GM12878 (cell line): ENCODE results near the gene PTGR2. TPM values are rescaled to one million over a fixed set of nuclear protein-coding genes. Genes with fewer than 3 reads are reported as not detected.

Source experiments
- ATAC-seq: fragments of 200-7000 bp; cut with Tn5 transposase; 3 replicates; pipeline ENCODE4 v1.9.1; 2020; ENCODE audit warnings: mild to moderate bottlenecking, moderate library complexity
- BruUV-seq: library from RNA; stranded (reverse); fragments of 400-500 nt; replicated peaks from 2 replicates; lab custom pipeline; 2021; lab: Mats Ljungman, UMichigan
- CTCF ChIA-PET: fragments of 300-600 bp; sonication (Branson Sonifier 250); formaldehyde crosslinking; extraction: SDS; loops from one replicate; lab custom pipeline; 2021; ENCODE audit warnings: inconsistent platforms; lab: Yijun Ruan, JAX
- POLR2A ChIA-PET: fragments of 350-600 bp; formaldehyde crosslinking; extraction: SDS; loops from one replicate; lab custom pipeline; 2021; ENCODE audit warnings: inconsistent platforms; lab: Charles Lee
- RAD21 ChIA-PET: fragments of 300-600 bp; sonication (Branson Sonifier 250); formaldehyde crosslinking; loops from one replicate; lab custom pipeline; 2023; ENCODE audit warnings: antibody characterized with exemption; ENCODE audit not compliant: unreplicated experiment; lab: Charles Lee
- SMC1A ChIA-PET: fragments of 300-600 bp; sonication (Branson Sonifier 250); formaldehyde crosslinking; loops from one replicate; lab custom pipeline; 2023; ENCODE audit not compliant: unreplicated experiment, uncharacterized antibody; lab: Charles Lee
- DNase-seq: peaks from one replicate; pipeline ENCODE4 v3.0.0-alpha.2; 2011; ENCODE audit warnings: low read depth, low spot score
- FAIRE-seq: peaks from 3 replicates; lab custom pipeline; 2011; peaks lifted over from hg19 to GRCh38; lab: Jason Lieb, UNC
- H2AFZ ChIP-seq: 2 replicates; pipeline ENCODE4 v1.6.0; 2011; ENCODE audit warnings: low read depth, low read length, control low read depth; ENCODE audit not compliant: control insufficient read depth
- H3K27ac ChIP-seq: 2 replicates; pipeline ENCODE4 v1.5.1; 2011; ENCODE audit warnings: control low read depth; ENCODE audit not compliant: control insufficient read depth, insufficient read depth
- H3K27me3 ChIP-seq, 2 experiments: replicated peaks in 1 of 2; 2 replicates each; pipeline versions ENCODE4 v1.6.0 to v1.6.1; 2011; ENCODE audit warnings: low read length in 1 of 2; ENCODE audit not compliant: control insufficient read depth in 2 of 2, insufficient read depth in 2 of 2
- H3K36me3 ChIP-seq, 2 experiments: 2 replicates each; pipeline ENCODE4 v1.5.1; 2011; ENCODE audit warnings: low read length in 1 of 2; ENCODE audit not compliant: control insufficient read depth in 2 of 2, insufficient read depth in 2 of 2
- H3K4me1 ChIP-seq: 2 replicates; pipeline ENCODE4 v1.6.1; 2011; ENCODE audit warnings: mild to moderate bottlenecking, low read length, moderate library complexity, mixed read lengths; ENCODE audit not compliant: control insufficient read depth, insufficient read depth
- H3K4me2 ChIP-seq: 2 replicates; pipeline ENCODE4 v1.6.0; 2011; ENCODE audit warnings: control low read depth; ENCODE audit not compliant: control insufficient read depth, insufficient read depth
- H3K4me3 ChIP-seq: fragments of 200-600 bp; sonication (generic); 2 replicates; pipeline ENCODE4 v1.5.1; 2016
- H3K79me2 ChIP-seq: 2 replicates; pipeline ENCODE4 v1.6.0; 2011; ENCODE audit warnings: low read length; ENCODE audit not compliant: control insufficient read depth, insufficient read depth
- H3K9ac ChIP-seq: 2 replicates; pipeline ENCODE4 v1.8.0; 2011; ENCODE audit warnings: low read length, control low read depth, mixed read lengths; ENCODE audit not compliant: control insufficient read depth, insufficient read depth
- H3K9me3 ChIP-seq: replicated peaks from 3 replicates; pipeline ENCODE4 v1.5.1; 2011; ENCODE audit warnings: mild to moderate bottlenecking, low read length; ENCODE audit not compliant: control insufficient read depth, insufficient read depth
- H4K20me1 ChIP-seq: 2 replicates; pipeline ENCODE4 v1.6.0; 2011; ENCODE audit not compliant: control insufficient read depth, insufficient read depth
- BACH1 ChIP-seq: fragments of 450-650 bp; IDR thresholded peaks from 2 replicates; pipeline ENCODE4 v1.6.1; 2017; ENCODE audit warnings: mild to moderate bottlenecking, borderline replicate concordance
- CBFB ChIP-seq: IDR thresholded peaks from 2 replicates; pipeline ENCODE4 v1.6.1; 2016; ENCODE audit warnings: antibody characterized with exemption, low read depth
- CHD2 ChIP-seq: IDR thresholded peaks from 2 replicates; pipeline ENCODE4 v1.6.1; 2011; ENCODE audit warnings: low read depth, low read length, improper control_type of control experiment, borderline replicate concordance
- EZH2 ChIP-seq: IDR thresholded peaks from 2 replicates; pipeline ENCODE4 v1.6.1; 2012; ENCODE audit warnings: low read depth, mild to moderate bottlenecking, control low read depth, inconsistent platforms, low read length, borderline replicate concordance; ENCODE audit not compliant: control insufficient read depth
- IKZF2 ChIP-seq, 2 experiments: fragments of 450-650 bp; IDR thresholded peaks; 2 replicates each; pipeline ENCODE4 v1.6.1; 2017; ENCODE audit warnings: mild to moderate bottlenecking in 2 of 2, moderate library complexity in 2 of 2
- JUNB ChIP-seq: IDR thresholded peaks from 2 replicates; pipeline ENCODE4 v1.6.1; 2016; ENCODE audit warnings: antibody characterized with exemption, mild to moderate bottlenecking
- KLF5 ChIP-seq: fragments of 450-650 bp; IDR thresholded peaks from 2 replicates; pipeline ENCODE4 v1.6.1; 2014; ENCODE audit warnings: mild to moderate bottlenecking; ENCODE audit not compliant: partially characterized antibody
- NFYA ChIP-seq: IDR thresholded peaks from 2 replicates; pipeline ENCODE4 v1.6.1; 2011; ENCODE audit warnings: low read depth, mild to moderate bottlenecking, low read length, improper control_type of control experiment, borderline replicate concordance
- NFYB ChIP-seq: IDR thresholded peaks from 2 replicates; pipeline ENCODE4 v1.6.1; 2011; ENCODE audit warnings: low read depth, mild to moderate bottlenecking, low read length, improper control_type of control experiment, moderate library complexity; ENCODE audit not compliant: insufficient read depth
- NR2F1 ChIP-seq: fragments of 450-650 bp; conservative IDR thresholded peaks from 2 replicates; pipeline ENCODE4 v1.6.1; 2017; ENCODE audit warnings: mild to moderate bottlenecking
- RAD21 ChIP-seq: IDR thresholded peaks from 2 replicates; pipeline ENCODE4 v1.6.1; 2011; ENCODE audit warnings: mild to moderate bottlenecking, low read depth, low read length, moderate library complexity; ENCODE audit not compliant: insufficient read depth
- RELA ChIP-seq: fragments of 450-650 bp; IDR thresholded peaks from 2 replicates; pipeline ENCODE4 v1.8.0; 2014; ENCODE audit warnings: borderline replicate concordance; ENCODE audit not compliant: partially characterized antibody
- WRNIP1 ChIP-seq: IDR thresholded peaks from 2 replicates; pipeline ENCODE4 v1.6.1; 2011; ENCODE audit warnings: low read depth, low read length, improper control_type of control experiment, borderline replicate concordance
- ZNF207 ChIP-seq: fragments of 450-650 bp; IDR thresholded peaks from 2 replicates; pipeline ENCODE4 v1.6.1; 2014; ENCODE audit warnings: antibody characterized with exemption, mild to moderate bottlenecking, borderline replicate concordance
- ZNF274 ChIP-seq: IDR thresholded peaks from one replicate; pipeline ENCODE4 v1.8.0; 2011; ENCODE audit not compliant: insufficient read length, insufficient read depth
- WGBS: methylation state at CpG from one replicate; pipeline ENCODE4 v1.1.6; 2016; ENCODE audit warnings: low lambda C conversion rate; ENCODE audit not compliant: insufficient replicate concordance, insufficient coverage; ENCODE audit errors: missing lambda C conversion rate; 5-methylcytosine and 5-hydroxymethylcytosine counted together
- in situ Hi-C: fragments of 300-500 bp; cut with MboI; formaldehyde crosslinking; loops from 9 replicates; pipeline ENCODE4 v1.14.3; 2018; ENCODE audit warnings: mixed read lengths
- intact Hi-C: fragments of 100-400 bp; cut with micrococcal nuclease; formaldehyde crosslinking; loops from one replicate; pipeline ENCODE4 v1.14.2; 2022; ENCODE audit not compliant: unreplicated experiment
- polyA plus RNA-seq, 11 experiments: library from polyadenylated mRNA; depleted of rRNA in 4 of 11; unstranded in 6 of 11; stranded (reverse) in 5 of 11; fragments of >200 nt; fragmentation: Nextera tagmentation in 4 of 11; fragmentation: Illumina TruSeq in 1 of 11; extraction: Ambion mirVana in 4 of 11; extraction: Trizol in 1 of 11; gene quantifications; 1 replicate in 1 of 11; 2 replicates in 10 of 11; pipeline versions ENCODE4 v1.2.1 to v1.2.3, GENCODE V29; 2011 to 2016; ENCODE audit warnings: inconsistent platforms in 2 of 11, missing spikeins in 2 of 11, low read depth in 1 of 11
- total RNA-seq, 4 experiments: library from RNA; depleted of rRNA in 3 of 4; stranded (reverse); fragments of >200 nt in 3 of 4; fragmentation: Illumina TruSeq in 1 of 4; extraction: Trizol in 1 of 4; gene quantifications; 2 replicates each; pipeline versions ENCODE4 v1.2.1 to v1.2.3, GENCODE V29; 2013 to 2021
- TF ChIP-seq, protein P1 (sequence below): fragments of 450-650 bp; IDR thresholded peaks from 2 replicates; pipeline ENCODE4 v1.6.1; 2017; ENCODE audit warnings: low read depth, mild to moderate bottlenecking, moderate library complexity
- TF ChIP-seq, protein P2 (sequence below): fragments of 450-650 bp; IDR thresholded peaks from 2 replicates; pipeline ENCODE4 v1.6.1; 2017; ENCODE audit warnings: mild to moderate bottlenecking
- TF ChIP-seq, protein P3 (sequence below): fragments of 450-650 bp; formaldehyde crosslinking; IDR thresholded peaks from 2 replicates; pipeline ENCODE4 v1.5.0; 2022; ENCODE audit warnings: mild to moderate bottlenecking, missing genetic modification characterization

PTGR2 gene
- total and polyA plus RNA-seq, 10 of the 15 experiments (the other 5 are each of a cell fraction or from before 2014, with no cell fraction given): 3.3 to 12.8 (median 8.4) TPM

DNA sequence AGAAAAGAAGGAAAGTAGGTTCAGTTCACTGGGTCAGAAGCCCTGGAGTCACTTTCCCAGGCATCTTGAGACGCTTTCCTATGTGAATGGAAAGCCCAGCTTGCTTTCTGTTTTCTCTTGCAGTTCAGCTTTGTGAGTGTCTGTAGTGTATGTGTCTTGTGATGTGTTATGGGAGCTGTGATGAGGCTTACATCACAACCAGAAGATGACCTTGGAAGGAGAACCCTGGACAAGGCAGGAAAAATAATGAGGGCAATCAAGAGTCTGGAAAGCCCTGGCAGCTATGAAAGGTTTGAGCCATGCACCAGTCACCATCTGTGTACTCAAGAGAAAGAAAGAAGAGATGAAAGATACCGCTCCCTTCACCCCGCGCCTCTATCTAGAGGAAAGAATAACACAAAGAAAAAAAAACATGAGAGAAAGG, 35.2 kb upstream of the PTGR2 start:
- no TSS peak for BruUV-seq
- no peak for DNase-seq
- CTCF ChIA-PET: interaction anchor here (1.4 to 15.7 kb wide), 3 partner anchors 10 to 66 kb away, joined by 3 to 288 read pairs (median 11); a partner anchor contains a TSS

More for the DNA sequence above, 35.2 kb upstream of the PTGR2 start:
- Histone ChIP-seq H2AFZ (no peak overlapping the region), H3K4me3 (no peak overlapping the region), H3K9ac (no peak overlapping the region), H3K79me2 (no peaks in the 10 kb centered on the region), H3K9me3 (no peaks in the 10 kb centered on the region), H3K4me1 (no peaks in the 10 kb centered on the region), H3K27me3 (no peaks in the 10 kb centered on the region), H4K20me1 (no peaks in the 10 kb centered on the region), H3K4me2 (no peak overlapping the region), H3K27ac (no peak overlapping the region), H3K36me3 (no peaks in the 10 kb centered on the region)
- FAIRE-seq: no peak
- in situ Hi-C loops: no loop called here
- intact Hi-C loops: no loop called here
- SMC1A ChIA-PET: interaction anchor here (0.6 to 1.5 kb wide), 3 partner anchors 28 to 88 kb away, joined by 3 to 4 read pairs (median 3); no protein-coding TSS in a partner anchor
- TF ChIP-seq, protein P1, sequence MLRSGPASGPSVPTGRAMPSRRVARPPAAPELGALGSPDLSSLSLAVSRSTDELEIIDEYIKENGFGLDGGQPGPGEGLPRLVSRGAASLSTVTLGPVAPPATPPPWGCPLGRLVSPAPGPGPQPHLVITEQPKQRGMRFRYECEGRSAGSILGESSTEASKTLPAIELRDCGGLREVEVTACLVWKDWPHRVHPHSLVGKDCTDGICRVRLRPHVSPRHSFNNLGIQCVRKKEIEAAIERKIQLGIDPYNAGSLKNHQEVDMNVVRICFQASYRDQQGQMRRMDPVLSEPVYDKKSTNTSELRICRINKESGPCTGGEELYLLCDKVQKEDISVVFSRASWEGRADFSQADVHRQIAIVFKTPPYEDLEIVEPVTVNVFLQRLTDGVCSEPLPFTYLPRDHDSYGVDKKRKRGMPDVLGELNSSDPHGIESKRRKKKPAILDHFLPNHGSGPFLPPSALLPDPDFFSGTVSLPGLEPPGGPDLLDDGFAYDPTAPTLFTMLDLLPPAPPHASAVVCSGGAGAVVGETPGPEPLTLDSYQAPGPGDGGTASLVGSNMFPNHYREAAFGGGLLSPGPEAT: no peak
- TF ChIP-seq CBFB: no peak
- TF ChIP-seq BACH1: no peak
- no peak for TF ChIP-seq IKZF2 (IDR thresholded peaks at IDR 0.05)
- TF ChIP-seq EZH2: no peak
- TF ChIP-seq RELA: no peak
- no peak for TF ChIP-seq CHD2
- TF ChIP-seq ZNF274: no peak
- TF ChIP-seq, protein P2, sequence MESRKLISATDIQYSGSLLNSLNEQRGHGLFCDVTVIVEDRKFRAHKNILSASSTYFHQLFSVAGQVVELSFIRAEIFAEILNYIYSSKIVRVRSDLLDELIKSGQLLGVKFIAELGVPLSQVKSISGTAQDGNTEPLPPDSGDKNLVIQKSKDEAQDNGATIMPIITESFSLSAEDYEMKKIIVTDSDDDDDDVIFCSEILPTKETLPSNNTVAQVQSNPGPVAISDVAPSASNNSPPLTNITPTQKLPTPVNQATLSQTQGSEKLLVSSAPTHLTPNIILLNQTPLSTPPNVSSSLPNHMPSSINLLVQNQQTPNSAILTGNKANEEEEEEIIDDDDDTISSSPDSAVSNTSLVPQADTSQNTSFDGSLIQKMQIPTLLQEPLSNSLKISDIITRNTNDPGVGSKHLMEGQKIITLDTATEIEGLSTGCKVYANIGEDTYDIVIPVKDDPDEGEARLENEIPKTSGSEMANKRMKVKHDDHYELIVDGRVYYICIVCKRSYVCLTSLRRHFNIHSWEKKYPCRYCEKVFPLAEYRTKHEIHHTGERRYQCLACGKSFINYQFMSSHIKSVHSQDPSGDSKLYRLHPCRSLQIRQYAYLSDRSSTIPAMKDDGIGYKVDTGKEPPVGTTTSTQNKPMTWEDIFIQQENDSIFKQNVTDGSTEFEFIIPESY: no peak
- TF ChIP-seq, protein P3, sequence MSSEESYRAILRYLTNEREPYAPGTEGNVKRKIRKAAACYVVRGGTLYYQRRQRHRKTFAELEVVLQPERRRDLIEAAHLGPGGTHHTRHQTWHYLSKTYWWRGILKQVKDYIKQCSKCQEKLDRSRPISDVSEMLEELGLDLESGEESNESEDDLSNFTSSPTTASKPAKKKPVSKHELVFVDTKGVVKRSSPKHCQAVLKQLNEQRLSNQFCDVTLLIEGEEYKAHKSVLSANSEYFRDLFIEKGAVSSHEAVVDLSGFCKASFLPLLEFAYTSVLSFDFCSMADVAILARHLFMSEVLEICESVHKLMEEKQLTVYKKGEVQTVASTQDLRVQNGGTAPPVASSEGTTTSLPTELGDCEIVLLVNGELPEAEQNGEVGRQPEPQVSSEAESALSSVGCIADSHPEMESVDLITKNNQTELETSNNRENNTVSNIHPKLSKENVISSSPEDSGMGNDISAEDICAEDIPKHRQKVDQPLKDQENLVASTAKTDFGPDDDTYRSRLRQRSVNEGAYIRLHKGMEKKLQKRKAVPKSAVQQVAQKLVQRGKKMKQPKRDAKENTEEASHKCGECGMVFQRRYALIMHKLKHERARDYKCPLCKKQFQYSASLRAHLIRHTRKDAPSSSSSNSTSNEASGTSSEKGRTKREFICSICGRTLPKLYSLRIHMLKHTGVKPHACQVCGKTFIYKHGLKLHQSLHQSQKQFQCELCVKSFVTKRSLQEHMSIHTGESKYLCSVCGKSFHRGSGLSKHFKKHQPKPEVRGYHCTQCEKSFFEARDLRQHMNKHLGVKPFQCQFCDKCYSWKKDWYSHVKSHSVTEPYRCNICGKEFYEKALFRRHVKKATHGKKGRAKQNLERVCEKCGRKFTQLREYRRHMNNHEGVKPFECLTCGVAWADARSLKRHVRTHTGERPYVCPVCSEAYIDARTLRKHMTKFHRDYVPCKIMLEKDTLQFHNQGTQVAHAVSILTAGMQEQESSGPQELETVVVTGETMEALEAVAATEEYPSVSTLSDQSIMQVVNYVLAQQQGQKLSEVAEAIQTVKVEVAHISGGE (CRISPR knock-in tag): no peak
- no peak for TF ChIP-seq NFYA
- no peak for TF ChIP-seq KLF5
- TF ChIP-seq NR2F1: no peak
- no peak for TF ChIP-seq WRNIP1
- TF ChIP-seq ZNF207: no peak
- no peak for TF ChIP-seq JUNB
- no peak for TF ChIP-seq RAD21
- no peak for TF ChIP-seq NFYB
- RAD21 ChIA-PET: interaction anchor here (0.6 kb wide), 1 partner anchor 75 kb away, joined by 3 read pairs; no protein-coding TSS in a partner anchor
- 96% methylated on average over 4 of the region's 4 CpGs for WGBS
- POLR2A ChIA-PET: interaction anchor here (0.6 kb wide), 1 partner anchor 201 kb away, joined by 6 read pairs; no protein-coding TSS in a partner anchor
- ATAC-seq: no peak
